ENCODE measurements around the gene GTF3A.
A peak's percentile ranks its signal among the peaks of the same experiment; 100 is the strongest.

GTF3A gene

DNA sequence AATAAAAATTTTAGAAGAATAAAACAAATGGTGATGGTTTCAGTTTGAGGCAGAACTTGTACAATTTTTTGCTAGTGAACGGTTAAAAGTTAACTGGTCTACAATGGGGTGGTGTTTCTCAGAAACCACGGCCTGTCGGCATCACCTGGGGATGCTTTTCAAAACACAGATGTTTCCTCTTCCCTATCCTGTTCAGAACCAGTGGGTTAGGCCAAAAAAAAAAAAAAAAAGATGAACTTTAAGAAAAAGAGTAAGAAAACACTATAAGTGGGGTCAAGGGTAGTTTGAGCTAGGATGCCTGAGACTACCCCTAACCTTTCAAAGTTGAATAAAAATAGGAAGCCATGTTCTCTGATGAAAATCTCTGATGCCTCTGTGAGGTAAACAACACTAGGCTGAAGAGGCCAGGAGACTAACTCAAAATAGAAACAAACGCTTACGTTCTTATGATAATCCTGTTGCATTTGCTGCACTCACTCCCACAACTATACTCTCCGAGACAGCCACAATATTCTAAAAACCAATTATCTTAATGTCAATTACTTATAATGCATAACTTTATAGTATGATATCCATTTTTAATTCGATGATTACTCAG is 22.7 kb downstream of the GTF3A start:
- no peak for TF ChIP-seq CTCF (IDR thresholded peaks at IDR 0.05)
- no peaks in the 10 kb centered on the region for H3K9me3 Mint-ChIP-seq
- H3K27ac Mint-ChIP-seq = peak overlapping the region; percentile 69
- H3K4me3 Mint-ChIP-seq = no peak overlapping the region
- peaks cover 16% of the 10 kb centered on the region for H3K36me3 Mint-ChIP-seq (ENCODE audit: low read depth)
- DNase-seq = no peak
- H3K27me3 Mint-ChIP-seq (ENCODE audit: low read depth, poor library complexity) = peaks cover 5% of the 10 kb centered on the region
- H3K4me1 Mint-ChIP-seq = peaks cover 47% of the 10 kb centered on the region

GRCh38 chr13:27448308-27448707 is 23.9 kb downstream of the GTF3A start:
- H3K4me3 Mint-ChIP-seq = peak overlapping the region; percentile 84
- H3K27me3 Mint-ChIP-seq (ENCODE audit: low read depth, poor library complexity) = peaks cover 13% of the 10 kb centered on the region
- peaks cover 38% of the 10 kb centered on the region for H3K4me1 Mint-ChIP-seq
- DNase-seq = no peak
- H3K36me3 Mint-ChIP-seq (ENCODE audit: low read depth) = peaks cover 8% of the 10 kb centered on the region
- no peak for TF ChIP-seq CTCF (IDR thresholded peaks at IDR 0.05)
- H3K27ac Mint-ChIP-seq = no peak overlapping the region
- no peaks in the 10 kb centered on the region for H3K9me3 Mint-ChIP-seq

DNA sequence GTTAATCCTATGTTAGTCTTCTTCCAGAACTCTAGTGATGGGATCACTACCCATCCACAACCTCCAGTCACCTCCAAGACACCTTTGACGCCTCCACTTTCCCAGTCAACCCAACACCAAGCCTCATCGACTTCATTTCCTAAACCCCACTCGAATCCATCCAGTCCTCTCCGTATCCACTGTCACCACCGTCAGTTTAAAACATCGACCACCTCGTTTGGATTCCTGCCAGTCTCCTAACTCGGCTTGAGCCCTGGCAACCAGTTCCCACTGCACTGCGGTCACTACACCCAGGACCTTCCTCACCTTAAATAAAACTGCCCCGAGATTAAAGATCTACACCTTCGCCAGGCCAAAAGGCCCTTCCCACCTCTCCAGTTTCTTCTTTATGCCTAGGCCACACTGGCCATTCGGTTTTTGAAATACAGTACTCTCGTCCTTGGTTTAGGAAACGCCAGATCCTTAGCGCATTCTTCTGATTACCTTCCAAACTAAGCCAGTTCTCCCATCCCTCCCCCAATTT is 24.7 kb downstream of the GTF3A start:
- TF ChIP-seq CTCF (IDR thresholded peaks at IDR 0.05) = no peak
- peak overlapping the region; percentile 84 for H3K4me3 Mint-ChIP-seq
- H3K9me3 Mint-ChIP-seq = no peaks in the 10 kb centered on the region
- peaks cover 19% of the 10 kb centered on the region for H3K27me3 Mint-ChIP-seq (ENCODE audit: low read depth, poor library complexity)
- no peak for DNase-seq
- peaks cover 8% of the 10 kb centered on the region for H3K36me3 Mint-ChIP-seq (ENCODE audit: low read depth)
- peak overlapping the region; percentile 90 for H3K27ac Mint-ChIP-seq
- peaks cover 38% of the 10 kb centered on the region for H3K4me1 Mint-ChIP-seq

DNA sequence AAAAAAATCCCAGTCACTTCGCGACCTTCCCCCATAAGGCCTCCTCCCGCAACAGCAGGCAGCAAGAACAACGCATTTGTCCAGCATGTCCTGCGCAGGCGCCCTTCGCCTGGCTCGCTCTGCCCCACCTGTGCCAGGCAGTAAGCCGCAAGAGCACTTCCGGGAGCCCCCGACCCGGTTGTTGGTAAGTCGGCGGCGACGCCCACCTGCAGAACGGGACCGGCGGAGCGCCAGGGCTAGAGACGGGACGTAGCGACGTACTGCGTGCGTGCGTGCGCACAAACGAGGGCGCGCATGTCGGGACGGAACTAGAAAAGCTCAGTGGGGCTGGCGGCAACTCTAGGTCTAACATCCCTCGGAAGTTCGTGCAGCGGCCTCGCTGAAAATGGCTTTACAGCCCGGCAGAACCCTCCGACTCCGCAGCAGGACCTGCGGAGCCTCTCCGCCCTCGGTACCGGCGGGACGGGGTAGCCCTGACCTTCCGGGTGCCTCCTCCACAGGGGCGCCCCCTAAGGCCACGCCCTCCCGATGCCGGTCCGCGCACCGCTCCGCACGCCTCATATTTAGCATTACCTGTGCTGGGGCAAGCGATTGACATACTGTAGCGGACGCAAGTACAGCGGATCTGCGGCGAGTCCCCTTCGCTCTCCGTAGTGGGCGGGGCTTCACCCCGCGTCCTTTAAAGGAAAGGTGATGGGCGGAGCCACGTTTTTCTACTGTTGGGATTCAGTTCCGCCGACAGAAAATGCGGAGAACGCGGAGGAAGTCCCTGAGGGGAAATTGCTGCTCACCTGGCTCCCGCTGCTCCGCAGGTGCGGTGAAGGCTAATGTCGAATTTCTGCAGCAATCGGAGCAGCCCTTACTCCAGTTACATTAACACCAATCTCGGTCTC is 25.8 kb downstream of the GTF3A start, which contains the start of gene MTIF3:
Gene MTIF3, minus strand, starts transcription at position 629 of the 893 bp plus-strand sequence. CDS start 10,116 bp downstream, outside the sequence.
- peaks cover 5% of the 10 kb centered on the region for H3K36me3 Mint-ChIP-seq (ENCODE audit: low read depth)
- TF ChIP-seq CTCF (IDR thresholded peaks at IDR 0.05) = no peak
- peak within 1 kb of the TSS; percentile 84 for H3K4me3 Mint-ChIP-seq
- peak within 1 kb of the TSS; percentile 90 for H3K27ac Mint-ChIP-seq
- H3K27me3 Mint-ChIP-seq (ENCODE audit: low read depth, poor library complexity) = peaks cover 19% of the 10 kb centered on the region
- H3K9me3 Mint-ChIP-seq = no peaks in the 10 kb centered on the region
- DNase-seq = peak; percentile 93
- H3K4me1 Mint-ChIP-seq = peaks cover 38% of the 10 kb centered on the region

DNA sequence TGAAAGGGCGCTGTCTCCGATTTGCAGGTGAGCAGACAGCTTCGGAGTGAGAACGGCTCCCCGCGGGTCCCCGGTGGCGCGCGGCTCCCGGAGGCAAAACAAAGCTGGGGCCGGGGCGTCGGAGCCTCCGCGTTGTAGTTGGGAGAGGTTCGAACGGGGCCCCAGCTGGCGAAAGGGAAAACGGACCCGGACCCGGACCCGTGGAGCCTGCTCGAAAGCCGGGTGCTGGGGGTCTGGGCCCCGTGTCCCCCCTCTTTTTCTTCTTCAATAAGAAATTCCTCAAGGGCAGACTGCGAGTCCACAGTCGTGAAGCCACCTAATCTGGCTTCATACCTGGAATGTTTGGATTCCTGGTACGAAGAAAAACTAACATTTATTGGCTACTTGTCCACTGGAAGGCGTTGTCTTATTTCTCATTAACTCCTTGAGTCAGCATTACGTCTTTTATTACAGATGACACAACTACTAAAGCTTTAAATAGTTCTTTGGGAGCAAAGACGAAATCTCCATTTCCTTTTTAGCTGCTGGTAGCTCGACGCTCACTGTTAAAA is 26.6 kb downstream of the GTF3A start:
- TF ChIP-seq CTCF (IDR thresholded peaks at IDR 0.05) = no peak
- Mint-ChIP-seq H3K4me3 (peak overlapping the region; percentile 84), H3K27ac (peak overlapping the region; percentile 42), H3K4me1 (peaks cover 42% of the 10 kb centered on the region), H3K9me3 (no peaks in the 10 kb centered on the region), H3K36me3 (ENCODE audit: low read depth) (no peaks in the 10 kb centered on the region), H3K27me3 (ENCODE audit: low read depth, poor library complexity) (peaks cover 24% of the 10 kb centered on the region)
- peak; percentile 54 for DNase-seq
